GM18499 (cell line): Measurements from ENCODE around the gene ERC2.

Experiments used
- ATAC-seq: cut with Tn5 transposase; IDR thresholded peaks from one replicate; pipeline ENCODE4 v1.9.1; 2021; ENCODE audit warnings: moderate number of reproducible peaks; ENCODE audit not compliant: insufficient read depth, unreplicated experiment

The ERC2 gene

GRCh38 chr3:56197259-56197965 is 270.9 kb downstream of the ERC2 start:
- ATAC-seq: no peak

DNA sequence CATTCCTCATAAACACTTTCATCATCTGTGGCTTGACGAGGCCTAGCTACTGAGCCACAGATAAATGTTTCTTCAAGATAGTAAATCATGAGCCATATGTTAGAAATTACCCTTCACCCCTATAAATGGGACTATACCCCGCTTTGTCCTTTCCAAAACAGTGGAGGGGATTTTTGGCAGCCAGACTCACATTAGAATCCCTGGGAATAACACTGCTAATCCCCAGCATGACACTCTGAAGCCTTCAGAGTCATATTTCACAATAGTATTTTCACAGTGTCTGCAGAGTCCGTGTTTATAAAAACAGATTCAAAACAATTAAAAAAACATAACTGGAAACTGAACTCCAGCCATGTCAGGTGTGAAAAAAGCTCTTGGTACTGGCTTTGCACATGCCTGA is 271.6 kb downstream of the ERC2 start:
- no peak for ATAC-seq

DNA sequence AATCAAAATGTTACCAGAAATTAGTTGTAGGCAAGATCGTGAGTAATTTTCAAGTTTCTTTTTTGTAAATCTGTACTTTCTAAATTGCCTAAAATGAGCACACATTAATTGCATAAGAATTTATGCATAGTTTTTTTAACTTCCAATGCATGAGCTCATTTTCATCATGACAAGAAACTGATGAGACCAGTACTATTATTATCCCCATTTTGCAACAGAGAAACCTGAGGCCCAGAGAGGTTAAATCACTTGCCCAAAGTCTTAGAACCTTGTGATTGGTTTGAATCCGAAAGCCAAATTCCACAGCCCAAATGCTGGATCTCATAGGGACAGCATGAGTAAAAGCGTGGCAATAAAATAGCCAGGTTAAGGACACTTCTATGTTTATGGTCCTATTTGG is 274.7 kb downstream of the ERC2 start:
- no peak for ATAC-seq

DNA sequence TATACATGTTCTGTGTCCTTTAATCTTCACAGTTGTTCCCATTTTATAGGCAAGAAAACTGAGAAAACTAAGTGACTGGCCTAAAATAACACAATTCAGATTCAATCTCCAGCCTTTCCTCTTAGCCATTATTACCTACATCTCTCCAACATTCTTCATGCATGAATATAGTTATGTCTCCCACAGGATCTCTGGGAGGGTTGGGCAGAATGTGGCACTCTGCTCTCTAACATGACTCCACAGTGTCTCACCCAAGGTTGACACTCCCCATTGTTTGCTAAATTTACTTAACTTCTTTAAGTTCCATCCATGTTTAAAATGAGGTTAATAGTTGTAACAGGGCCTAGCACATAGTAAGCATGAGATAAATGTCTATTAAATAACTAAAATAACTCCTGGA is 276.3 kb downstream of the ERC2 start:
- ATAC-seq: no peak

DNA sequence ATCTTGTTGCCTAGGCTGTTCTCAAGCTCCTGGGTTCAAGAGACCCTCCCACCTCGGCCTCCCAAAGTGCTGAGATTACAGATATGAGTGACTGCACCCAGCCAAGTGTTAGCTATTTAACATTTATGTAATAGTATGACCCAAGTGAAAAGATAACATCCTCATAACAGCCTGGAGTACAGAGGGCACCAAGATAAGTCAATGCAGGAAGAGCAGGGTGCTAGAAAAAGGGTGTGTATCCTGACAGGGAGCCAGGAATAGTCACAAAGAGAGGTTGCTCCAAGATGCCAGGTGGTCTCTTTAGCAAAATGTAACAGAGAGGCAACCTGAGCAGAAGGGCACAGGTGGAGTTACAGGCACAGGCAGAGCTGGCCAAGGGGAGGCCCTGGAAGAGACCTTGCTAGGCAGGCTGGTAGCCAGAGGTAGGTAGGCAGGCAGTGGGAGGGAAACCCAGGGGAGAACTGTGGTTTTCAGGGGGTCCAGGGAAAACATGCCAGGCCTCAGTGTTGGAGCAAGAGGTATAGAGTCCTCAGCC is 277.4 kb downstream of the ERC2 start:
- ATAC-seq: no peak

- no peak for ATAC-seq
Measured at GRCh38 chr3:56190130-56190529, 278.1 kb downstream of the ERC2 start.

DNA sequence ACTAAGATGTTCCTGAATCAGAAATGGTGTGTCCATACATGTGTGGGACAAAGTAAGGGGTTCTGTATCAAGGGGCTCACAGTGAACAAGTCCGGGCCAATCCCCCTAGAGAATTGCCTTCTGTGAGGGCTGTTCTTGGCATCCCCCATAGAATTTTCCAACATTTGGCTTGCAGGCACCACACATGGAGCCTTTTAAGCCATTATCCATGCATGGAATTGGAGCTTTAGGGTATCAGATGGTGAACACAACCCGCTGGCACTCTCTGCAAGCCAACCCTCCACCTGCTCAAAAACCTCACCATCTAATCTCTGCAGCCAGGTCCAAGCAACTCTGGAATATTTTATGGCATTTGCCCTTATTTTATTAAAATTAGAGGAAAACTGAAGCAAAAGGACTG is 278.7 kb downstream of the ERC2 start:
- no peak for ATAC-seq

DNA sequence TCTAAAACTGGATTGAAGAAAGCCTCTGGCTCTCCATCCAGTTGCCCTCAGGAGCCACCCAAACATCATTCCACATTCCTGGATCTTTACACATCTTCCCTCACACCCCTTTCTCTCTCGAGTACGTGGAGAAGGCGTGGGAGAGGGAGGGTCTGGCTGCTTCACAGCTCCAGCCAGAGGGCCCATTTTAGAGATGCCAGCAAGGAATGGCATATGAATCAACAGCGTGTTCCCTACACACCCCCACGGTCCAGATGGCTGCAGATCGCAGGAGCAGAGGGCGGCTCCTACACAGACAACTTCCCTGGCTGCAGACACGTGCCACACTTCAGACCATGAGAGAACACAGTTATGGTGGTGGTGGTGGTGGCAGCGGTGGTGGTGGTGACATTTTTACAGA is 280.1 kb downstream of the ERC2 start:
- no peak for ATAC-seq

DNA sequence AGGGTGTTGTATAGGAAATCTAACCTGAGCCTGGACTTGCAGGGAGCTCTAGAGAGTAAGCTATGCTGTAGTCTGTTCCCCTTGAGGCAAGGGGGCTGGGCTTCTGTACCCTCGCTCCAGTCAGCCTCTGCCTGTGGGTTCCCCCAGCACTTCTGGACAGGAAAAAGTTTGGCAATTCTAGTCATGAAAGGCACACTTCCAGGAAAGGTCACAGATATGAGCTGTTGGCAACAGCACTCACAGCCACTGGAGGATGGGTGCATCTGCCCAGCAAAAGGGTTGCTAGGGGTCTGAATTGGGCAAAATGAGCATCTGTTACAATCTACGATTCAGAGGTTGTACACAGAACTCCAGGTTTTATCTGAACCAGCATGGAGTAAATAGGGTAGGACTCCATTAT is 281.2 kb downstream of the ERC2 start:
- no peak for ATAC-seq

DNA sequence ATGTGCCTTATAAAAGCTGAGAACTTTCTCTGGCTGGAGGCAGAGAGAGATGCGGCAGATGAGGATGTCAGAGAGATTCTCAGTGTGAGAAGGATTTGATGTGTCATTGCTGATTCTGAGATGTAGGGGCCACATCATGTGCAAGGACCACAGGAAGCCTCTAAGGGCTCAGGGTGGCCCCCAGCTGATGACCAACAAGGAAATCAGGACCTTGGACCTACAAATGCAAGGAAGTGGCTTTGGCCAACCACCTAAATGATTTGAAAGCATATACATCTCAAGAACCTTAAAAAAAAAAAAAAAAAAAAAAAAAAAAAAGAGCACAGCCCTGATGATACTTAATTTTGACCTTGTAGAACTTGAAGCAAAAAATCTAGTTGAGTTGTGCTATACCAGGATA is 282.4 kb downstream of the ERC2 start:
- ATAC-seq: no peak

DNA sequence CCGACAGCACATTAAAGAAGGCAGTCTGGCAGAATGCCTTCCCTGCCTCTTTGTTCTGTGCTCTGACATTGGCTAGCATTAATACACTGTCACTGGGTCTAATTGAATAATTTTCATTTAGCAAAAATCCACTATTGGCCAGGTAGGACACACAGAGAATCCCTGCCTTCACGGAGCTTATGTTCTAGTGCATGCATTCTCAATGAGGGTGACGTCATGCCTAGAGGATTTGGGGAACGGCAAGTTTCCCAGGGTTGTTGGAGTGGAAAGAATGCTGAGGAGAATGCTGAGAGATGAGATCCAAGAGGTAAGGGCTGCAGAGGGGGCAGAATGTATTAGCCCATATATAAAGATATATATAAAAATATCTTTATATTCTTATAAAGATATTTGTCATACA is 284.7 kb downstream of the ERC2 start:
- ATAC-seq: no peak

DNA sequence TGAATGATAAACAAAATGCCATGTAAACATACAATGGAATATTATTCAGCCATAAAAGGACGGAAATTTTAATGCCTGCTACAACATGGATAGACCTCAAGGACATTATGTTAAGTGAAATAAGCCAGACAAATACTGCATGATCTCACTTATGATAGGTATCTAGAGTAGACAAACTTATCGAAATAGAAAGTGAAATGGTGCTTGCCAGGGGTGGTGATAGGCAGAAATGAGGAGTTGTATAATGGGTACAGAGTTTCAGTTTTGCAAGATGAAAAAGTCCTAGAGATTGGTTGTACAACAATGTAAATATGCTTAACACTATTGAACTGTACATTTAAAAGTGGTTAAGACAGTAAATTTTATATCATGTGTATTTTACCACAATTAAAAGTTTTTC is 287.8 kb downstream of the ERC2 start:
- ATAC-seq: no peak

GRCh38 chr3:56173601-56174000 is 294.7 kb downstream of the ERC2 start:
- ATAC-seq: no peak

DNA sequence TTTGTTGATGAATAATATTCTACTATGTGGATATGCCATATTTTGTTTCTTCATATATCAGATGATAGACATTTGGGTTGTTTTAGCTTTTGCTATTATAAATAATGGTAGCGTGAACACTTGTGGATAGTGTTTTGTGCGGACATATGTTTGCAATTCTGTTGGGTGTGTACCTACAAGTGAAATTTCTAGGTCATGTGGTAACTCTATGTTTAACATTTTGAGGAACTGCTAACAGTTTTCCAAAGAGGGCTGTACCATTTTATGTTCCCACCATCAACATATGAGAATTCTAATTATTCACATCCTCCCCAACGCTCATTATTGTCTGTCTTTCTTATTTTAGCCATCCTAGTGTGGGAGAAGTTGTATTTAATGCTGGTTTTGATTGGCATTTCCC is 303.8 kb downstream of the ERC2 start:
- ATAC-seq: no peak

DNA sequence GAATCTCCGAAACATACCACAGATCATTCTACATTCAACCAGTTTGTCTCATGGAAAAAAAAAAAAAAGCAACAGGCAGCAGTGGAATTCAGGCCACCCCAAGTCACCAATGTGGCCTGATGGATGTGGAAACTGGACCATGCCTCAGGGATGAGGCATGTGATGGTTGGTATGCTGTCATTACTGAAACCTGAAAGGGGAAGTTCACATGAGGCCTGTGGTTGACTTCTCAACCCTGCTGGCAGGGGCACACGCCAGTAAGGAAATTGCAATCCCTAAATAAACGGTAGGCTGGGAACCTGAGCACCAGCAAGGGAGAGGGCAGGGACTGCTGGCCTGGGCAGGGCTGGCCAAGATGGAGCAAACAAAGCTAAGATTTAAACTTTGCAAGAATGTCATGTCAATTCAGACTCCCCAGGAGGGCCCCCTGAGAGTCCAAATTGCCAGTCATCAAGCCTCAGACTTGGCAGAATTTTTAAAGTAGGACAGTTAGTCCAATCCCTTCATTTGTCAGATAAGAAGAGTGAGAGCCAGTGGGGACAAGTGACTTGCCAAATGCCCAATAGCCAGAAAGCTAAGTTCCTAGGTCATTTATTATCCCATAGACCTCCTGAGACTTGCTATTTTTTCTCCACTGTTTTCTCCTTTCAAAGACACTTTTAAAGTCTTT is 310.4 kb downstream of the ERC2 start:
- no peak for ATAC-seq

GRCh38 chr3:56154297-56154696 is 314.0 kb downstream of the ERC2 start:
- no peak for ATAC-seq

DNA sequence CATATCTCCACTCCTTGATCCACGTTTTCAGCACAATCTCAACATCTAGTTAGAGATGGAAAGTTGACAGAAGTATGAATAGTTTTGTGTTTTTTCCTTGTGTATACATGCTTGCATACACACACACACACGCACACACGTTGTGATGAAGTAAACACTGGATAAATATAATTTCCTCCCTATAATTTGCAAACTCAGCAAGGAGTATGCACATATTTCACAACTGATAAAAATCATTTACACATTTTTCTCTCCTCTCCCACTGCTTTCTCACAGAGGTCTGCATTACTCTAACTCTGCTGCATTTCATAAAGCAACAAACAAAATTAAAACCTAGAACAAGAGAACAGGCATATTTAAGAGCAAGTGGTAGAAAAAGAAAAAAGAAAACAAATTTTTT is 320.9 kb downstream of the ERC2 start:
- ATAC-seq: no peak

DNA sequence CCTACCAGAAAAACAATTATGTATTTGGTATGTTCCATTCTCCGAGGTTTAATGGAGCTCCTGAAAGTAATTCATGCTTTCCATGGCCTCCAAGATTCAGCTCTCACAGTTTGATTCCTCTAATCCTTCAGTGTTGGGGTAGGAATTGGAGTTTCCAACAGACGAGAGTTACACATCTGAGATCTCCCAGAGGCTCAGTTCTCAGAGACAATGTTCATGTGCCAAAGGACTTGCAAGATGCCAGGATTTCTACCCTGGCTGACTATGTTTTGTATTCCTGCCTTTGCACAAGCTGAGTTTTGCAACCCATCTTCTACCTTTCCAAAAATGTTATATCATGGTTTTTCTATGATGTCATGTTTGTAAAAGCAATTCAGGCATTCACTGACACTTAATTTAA is 322.9 kb downstream of the ERC2 start:
- no peak for ATAC-seq

- ATAC-seq: no peak
Measured at GRCh38 chr3:56144805-56145204, 323.5 kb downstream of the ERC2 start.

DNA sequence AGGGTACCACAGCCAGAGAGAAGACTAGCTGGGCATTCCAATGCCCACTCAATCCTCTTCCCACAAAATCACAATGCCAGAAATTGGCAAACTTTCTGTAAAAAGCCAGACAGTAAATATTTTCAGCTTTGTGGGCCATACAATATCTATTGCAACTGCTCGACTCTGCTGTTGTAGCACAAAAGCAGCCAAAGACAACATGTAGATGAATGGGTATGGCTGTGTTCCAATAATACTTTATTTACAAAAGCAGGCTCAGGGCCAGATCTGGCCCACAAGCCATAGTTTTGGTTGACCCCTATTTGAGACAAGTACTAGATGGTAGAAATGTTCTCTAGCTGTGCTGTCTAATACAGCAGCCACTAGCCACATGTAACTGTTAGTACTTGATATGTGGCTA is 330.9 kb downstream of the ERC2 start:
- ATAC-seq: no peak

DNA sequence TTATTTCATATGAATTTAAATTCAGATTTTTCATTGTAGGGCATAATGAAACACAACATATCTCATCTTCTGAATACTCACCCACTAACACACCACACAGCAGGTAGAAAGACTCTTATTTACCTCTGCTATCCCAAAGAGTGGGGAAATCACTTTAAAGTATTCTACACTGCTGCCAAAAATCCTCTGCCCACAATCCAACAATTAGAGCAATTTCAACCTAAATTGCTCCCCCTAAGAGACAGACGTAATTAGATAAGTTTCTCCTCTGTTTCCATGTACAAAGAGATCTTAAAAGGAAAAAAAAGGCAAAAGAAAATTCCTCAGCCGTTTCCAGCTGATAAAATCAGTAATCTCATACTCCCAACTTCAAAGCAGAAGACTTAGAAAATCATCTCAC is 331.8 kb downstream of the ERC2 start:
- ATAC-seq: no peak

DNA sequence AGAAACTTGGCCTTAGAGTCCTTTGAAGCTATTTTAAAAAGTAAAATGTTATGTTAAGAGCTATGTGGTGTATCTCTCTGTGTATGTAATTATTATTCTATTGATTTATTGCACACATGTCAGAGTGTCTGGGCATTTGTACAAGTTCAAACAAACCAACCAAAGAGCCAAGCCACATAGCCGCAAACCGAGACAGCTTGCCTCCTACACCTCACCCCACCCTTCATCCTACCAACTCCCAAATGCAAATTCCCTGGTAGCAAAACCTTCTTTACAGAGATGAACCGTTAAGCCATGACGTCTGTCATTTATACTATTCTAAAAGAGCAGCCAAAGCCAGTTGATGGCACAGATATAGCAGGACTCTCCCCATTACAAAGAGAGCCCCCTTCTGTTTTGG is 332.3 kb downstream of the ERC2 start:
- ATAC-seq: no peak
